GM13976 (cell line): Measurements from ENCODE around the gene LHFPL3.

ENCODE experiments used
- DNase-seq: peaks from one replicate; pipeline ENCODE4 v3.0.0; 2012; ENCODE audit warnings: low spot score
- CTCF ChIP-seq: IDR thresholded peaks from 2 replicates; pipeline ENCODE4 v1.5.1; 2012; ENCODE audit warnings: borderline replicate concordance, mild to moderate bottlenecking; ENCODE audit not compliant: insufficient read depth; ENCODE audit errors: extremely low read depth, missing control alignments, control extremely low read depth
- in situ Hi-C: fragments of 300-500 bp; cut with MboI; formaldehyde crosslinking; loops from one replicate; pipeline ENCODE4 v1.12.0; 2022; ENCODE audit warnings: low sequenced_read_pairs, mixed read lengths, inconsistent platforms; ENCODE audit not compliant: unreplicated experiment

LHFPL3 gene

GRCh38 chr7:104903846-104904245 lies 575.4 kb downstream of the LHFPL3 start:
- DNase-seq = no peak
- no peak for TF ChIP-seq CTCF
- in situ Hi-C loops = no loop called here

- no peak for TF ChIP-seq CTCF
- no peak for DNase-seq
- in situ Hi-C loops = no loop called here
Measured at GRCh38 chr7:104906032-104906431, 577.6 kb downstream of the LHFPL3 start.

- no peak for TF ChIP-seq CTCF
- in situ Hi-C loops = no loop called here
Measured at GRCh38 chr7:104906556-104906955, 578.2 kb downstream of the LHFPL3 start.

GRCh38 chr7:104908636-104909035 lies 580.2 kb downstream of the LHFPL3 start:
- TF ChIP-seq CTCF = no peak
- in situ Hi-C loops = no loop called here
- DNase-seq = no peak

More at GRCh38 chr7:104906556-104906955, 578.2 kb downstream of the LHFPL3 start:
- DNase-seq = no peak

GRCh38 chr7:104909096-104909495 lies 580.7 kb downstream of the LHFPL3 start:
- DNase-seq = no peak
- TF ChIP-seq CTCF = no peak
- in situ Hi-C loops = no loop called here

- in situ Hi-C loops = no loop called here
Measured at GRCh38 chr7:104914421-104914820, 586.0 kb downstream of the LHFPL3 start.

More at GRCh38 chr7:104914421-104914820, 586.0 kb downstream of the LHFPL3 start:
- no peak for TF ChIP-seq CTCF
- no peak for DNase-seq
